Nephron (organoid): ENCODE measurements around the gene DMXL2.

ENCODE experiments used
- H3K27ac Mint-ChIP-seq, 3 experiments: 2 replicates each; pipeline ENCODE4 v1.8.0; 2020; ENCODE audit warnings: mixed read lengths in 3 of 3, mild to moderate bottlenecking in 2 of 3, moderate library complexity in 1 of 3
- H3K27me3 Mint-ChIP-seq: 2 replicates; pipeline ENCODE4 v1.8.0; 2021; ENCODE audit warnings: low read depth, mild to moderate bottlenecking, moderate library complexity, mixed read lengths
- H3K36me3 Mint-ChIP-seq: 2 replicates; pipeline ENCODE4 v1.8.0; 2020; ENCODE audit warnings: low read depth, mixed read lengths
- H3K4me1 Mint-ChIP-seq: 2 replicates; pipeline ENCODE4 v1.8.0; 2020; ENCODE audit warnings: mixed read lengths
- H3K4me3 Mint-ChIP-seq, 3 experiments: 2 replicates each; pipeline ENCODE4 v1.8.0; 2020; ENCODE audit warnings: mild to moderate bottlenecking in 3 of 3, mixed read lengths in 3 of 3, moderate library complexity in 2 of 3
- H3K9me3 Mint-ChIP-seq: 2 replicates; pipeline ENCODE4 v1.8.0; 2020; ENCODE audit warnings: mixed read lengths
- TF ChIP-seq, protein P1 (sequence below), 3 experiments: fragments of 200-600 bp; sonication (generic); IDR thresholded peaks; one replicate each; pipeline ENCODE4 v1.5.0; 2021; ENCODE audit warnings: antibody characterized with exemption in 3 of 3; ENCODE audit not compliant: unreplicated experiment in 3 of 3

The DMXL2 gene

DNA sequence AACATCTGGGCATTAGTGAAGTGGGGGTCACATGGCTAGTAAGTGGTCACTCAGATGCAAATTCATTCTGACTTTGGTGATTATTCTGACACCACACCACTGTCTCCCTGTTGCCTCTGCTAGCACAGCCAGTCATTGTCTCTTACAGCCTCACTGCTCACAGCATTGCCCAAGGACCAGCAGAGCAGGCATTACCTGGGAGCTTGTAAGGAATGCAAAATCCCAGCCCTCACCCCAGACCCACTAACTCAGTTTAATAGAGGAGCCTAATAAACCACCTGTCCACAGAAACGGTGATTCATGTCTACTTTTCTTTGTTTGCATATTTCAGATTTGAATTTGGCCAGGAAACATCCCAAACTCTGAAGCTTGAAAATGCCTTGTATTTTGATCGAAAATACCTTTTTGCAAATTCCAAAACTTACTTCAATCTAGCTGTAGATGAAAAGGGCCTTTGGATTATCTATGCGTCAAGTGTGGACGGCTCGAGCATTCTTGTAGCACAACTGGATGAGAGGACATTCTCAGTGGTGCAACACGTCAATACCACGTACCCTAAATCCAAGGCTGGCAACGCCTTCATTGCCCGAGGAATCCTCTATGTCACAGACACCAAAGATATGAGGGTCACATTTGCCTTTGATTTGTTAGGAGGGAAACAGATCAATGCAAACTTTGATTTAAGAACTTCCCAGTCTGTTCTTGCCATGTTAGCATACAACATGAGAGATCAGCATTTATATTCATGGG lies 218.4 kb downstream of the DMXL2 start:
- Mint-ChIP-seq H3K9me3 (no peaks in the 10 kb centered on the region), H3K4me1 (peaks cover 12% of the 10 kb centered on the region), H3K36me3 (no peaks in the 10 kb centered on the region), H3K27ac (no peak overlapping the region), H3K27me3 (peaks cover 17% of the 10 kb centered on the region), H3K4me3 (no peak overlapping the region)
- TF ChIP-seq, protein P1, sequence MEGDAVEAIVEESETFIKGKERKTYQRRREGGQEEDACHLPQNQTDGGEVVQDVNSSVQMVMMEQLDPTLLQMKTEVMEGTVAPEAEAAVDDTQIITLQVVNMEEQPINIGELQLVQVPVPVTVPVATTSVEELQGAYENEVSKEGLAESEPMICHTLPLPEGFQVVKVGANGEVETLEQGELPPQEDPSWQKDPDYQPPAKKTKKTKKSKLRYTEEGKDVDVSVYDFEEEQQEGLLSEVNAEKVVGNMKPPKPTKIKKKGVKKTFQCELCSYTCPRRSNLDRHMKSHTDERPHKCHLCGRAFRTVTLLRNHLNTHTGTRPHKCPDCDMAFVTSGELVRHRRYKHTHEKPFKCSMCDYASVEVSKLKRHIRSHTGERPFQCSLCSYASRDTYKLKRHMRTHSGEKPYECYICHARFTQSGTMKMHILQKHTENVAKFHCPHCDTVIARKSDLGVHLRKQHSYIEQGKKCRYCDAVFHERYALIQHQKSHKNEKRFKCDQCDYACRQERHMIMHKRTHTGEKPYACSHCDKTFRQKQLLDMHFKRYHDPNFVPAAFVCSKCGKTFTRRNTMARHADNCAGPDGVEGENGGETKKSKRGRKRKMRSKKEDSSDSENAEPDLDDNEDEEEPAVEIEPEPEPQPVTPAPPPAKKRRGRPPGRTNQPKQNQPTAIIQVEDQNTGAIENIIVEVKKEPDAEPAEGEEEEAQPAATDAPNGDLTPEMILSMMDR (IDR thresholded peaks at IDR 0.05; ENCODE audit: unreplicated experiment in 3 of 3) = no peak

DNA sequence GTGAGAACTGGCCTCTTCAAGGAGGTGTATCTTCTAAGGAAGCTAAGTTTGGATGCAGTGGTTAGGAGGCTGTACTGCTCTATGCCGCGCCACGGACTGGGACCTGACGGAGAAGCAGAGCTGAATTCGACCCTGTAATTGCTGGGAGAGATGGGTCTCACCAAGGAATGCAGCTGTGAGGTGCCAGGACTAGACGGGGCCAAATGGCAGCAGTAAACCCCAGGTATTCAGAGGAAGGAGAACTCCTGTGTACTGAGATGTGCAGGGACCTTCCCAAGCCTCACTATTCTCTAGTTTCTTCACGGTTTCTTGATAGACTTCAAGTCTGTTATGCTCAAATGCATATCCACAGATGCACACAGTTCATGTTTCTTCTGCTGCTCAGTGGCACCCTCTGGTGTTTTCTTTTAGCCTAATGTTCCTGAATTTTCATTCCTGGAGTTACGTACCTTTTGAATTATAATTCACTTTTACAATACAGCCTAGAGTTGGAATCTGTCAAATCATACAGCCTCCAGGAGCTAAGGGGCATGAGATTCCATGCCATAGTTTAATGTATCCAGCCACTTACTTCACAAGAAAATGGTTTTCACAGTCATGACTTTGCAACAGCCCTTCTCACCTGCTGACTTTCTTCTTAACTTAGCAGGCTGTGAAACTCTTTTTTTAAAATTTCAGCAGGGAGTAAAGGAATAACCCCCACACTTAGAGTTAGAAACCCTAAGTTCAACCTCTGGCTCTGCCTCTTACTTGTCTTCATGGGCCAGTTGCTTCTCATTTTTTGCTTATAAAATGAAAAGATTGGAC lies 219.3 kb downstream of the DMXL2 start:
- Mint-ChIP-seq H3K36me3 (no peaks in the 10 kb centered on the region), H3K4me3 (no peak overlapping the region), H3K27me3 (peaks cover 17% of the 10 kb centered on the region), H3K4me1 (peaks cover 19% of the 10 kb centered on the region), H3K9me3 (no peaks in the 10 kb centered on the region), H3K27ac (peak overlapping the region in 1 of 3 experiments; percentile 3)
- TF ChIP-seq, protein P1 (IDR thresholded peaks at IDR 0.05; ENCODE audit: unreplicated experiment in 3 of 3) = peak; percentile 67 to 74 (median 70)

DNA sequence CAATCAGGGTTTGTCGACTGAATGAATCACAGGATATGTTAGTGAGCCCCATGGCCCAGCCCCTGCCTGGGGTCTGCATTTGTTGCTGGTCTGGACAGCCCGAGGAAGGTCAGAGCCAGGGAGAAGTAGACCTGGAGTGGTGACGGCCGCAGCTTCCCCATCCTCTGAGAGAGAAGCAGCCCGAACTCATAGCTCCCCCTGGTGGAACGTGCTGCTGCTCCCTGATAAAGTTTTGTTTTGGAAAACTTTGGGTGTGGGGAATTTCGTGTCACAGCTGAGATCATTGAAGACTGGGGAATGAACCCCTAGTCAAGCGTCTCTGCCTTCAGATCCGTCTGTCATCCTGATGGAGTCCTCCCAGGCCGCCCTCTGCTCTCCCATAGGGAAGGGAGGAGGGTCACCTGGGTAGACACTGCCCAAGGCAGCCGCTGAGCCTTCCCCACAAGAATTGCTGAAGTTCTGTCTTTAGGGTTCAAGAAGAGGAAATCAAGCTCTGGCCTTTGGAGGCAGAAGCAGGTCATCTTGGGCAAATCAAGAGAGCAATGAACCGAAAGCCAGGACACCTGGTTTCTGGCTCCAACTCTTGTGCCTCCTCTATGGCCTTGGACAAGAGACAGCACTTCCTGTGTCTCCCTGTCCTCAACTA lies 220.6 kb downstream of the DMXL2 start:
- peaks cover 19% of the 10 kb centered on the region for H3K4me1 Mint-ChIP-seq
- H3K4me3 Mint-ChIP-seq = no peak overlapping the region
- no peaks in the 10 kb centered on the region for H3K9me3 Mint-ChIP-seq

DNA sequence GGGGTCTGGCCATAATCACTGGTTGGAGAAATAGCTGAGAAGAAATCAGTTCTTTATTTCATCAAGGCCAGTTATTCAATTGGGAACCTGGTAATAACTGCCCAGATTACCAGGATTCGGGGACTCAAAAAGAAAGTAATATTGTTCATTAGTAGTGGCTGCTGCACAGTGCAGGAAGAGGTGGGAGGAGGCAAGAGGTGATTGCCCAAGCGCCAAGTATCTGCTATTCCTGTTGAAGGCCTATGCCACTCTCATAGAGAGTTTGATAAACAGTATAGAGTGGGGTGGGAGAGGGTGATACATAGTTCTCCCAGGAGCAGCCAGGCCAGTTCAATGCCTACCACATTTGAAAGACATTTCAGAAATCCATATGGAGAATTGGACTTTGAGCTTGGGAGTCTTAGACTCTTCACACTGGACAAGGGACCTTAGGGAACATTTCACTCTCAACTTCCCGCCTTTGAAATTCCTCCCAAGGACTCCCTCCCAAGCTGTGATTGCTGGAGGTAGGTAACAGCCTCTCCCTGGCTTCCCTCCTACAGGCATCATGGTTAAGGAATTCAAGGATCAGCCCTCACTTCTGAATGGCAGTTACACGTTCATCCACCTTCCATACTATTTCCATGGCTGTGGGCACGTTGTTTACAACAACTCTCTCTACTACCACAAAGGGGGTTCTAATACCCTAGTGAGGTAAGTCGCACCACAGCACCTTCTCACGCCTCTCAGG lies 221.4 kb downstream of the DMXL2 start:
- no peak overlapping the region for H3K27ac Mint-ChIP-seq
- no peak overlapping the region for H3K4me3 Mint-ChIP-seq
- H3K27me3 Mint-ChIP-seq = peaks cover 21% of the 10 kb centered on the region
- H3K9me3 Mint-ChIP-seq = no peaks in the 10 kb centered on the region
- TF ChIP-seq, protein P1 (IDR thresholded peaks at IDR 0.05; ENCODE audit: unreplicated experiment in 3 of 3) = no peak
- H3K4me1 Mint-ChIP-seq = peaks cover 21% of the 10 kb centered on the region
- no peaks in the 10 kb centered on the region for H3K36me3 Mint-ChIP-seq

More for the DNA sequence above, 220.6 kb downstream of the DMXL2 start:
- H3K36me3 Mint-ChIP-seq = no peaks in the 10 kb centered on the region
- H3K27ac Mint-ChIP-seq = no peak overlapping the region
- TF ChIP-seq, protein P1 (IDR thresholded peaks at IDR 0.05; ENCODE audit: unreplicated experiment in 3 of 3) = peak; percentile 35 to 51 (median 42)
- H3K27me3 Mint-ChIP-seq = peaks cover 21% of the 10 kb centered on the region

DNA sequence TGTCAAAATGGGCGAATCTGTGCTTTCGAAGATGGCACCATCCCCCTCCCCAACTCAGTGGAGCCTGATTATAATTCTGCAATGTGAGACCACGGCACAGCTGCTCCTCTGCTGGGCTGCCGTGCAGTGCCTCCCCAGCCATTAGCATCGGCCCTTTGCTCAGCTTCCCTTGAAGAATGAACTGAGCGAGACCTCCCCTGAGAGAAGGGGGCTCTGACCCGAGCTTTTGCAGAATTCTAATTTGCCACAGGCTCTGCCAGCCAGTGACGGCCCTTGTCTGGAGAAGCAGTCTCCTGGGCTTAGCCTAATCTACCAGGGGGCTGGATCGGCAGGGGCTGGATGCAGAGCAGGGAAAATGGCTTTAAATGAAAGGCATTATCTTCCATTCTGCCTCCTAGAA lies 223.9 kb downstream of the DMXL2 start:
- Mint-ChIP-seq H3K36me3 (no peaks in the 10 kb centered on the region), H3K27me3 (peaks cover 22% of the 10 kb centered on the region), H3K4me3 (no peak overlapping the region), H3K9me3 (peaks cover under 1% of the 10 kb centered on the region), H3K27ac (peak overlapping the region in 2 of 3 experiments; percentile 30 to 55), H3K4me1 (peaks cover 24% of the 10 kb centered on the region)
- TF ChIP-seq, protein P1 (IDR thresholded peaks at IDR 0.05; ENCODE audit: unreplicated experiment in 3 of 3) = no peak
